Astrocyte of the spinal cord (primary cell): ENCODE results near the gene SFI1.
"Not testable (repeated sequence)": the region's sequence is repeated elsewhere in the genome, so short reads cannot be mapped to it uniquely, and the experiment has no call there.

Experiments
- DNase-seq: peaks from one replicate; pipeline ENCODE4 v3.0.0; 2011; ENCODE audit warnings: low read depth, low spot score
- H3K4me3 ChIP-seq: 2 replicates; pipeline ENCODE4 v1.5.1; 2011; ENCODE audit warnings: low read depth, mild to moderate bottlenecking, low read length, moderate library complexity
- CTCF ChIP-seq: IDR thresholded peaks from 2 replicates; pipeline ENCODE4 v1.5.1; 2012; ENCODE audit warnings: low read depth, mild to moderate bottlenecking, low read length, inconsistent platforms
- in situ Hi-C: cut with HindIII; loops from 2 replicates; pipeline ENCODE4 v1.10.0; 2017; ENCODE audit warnings: low sequenced_read_pairs

Gene SFI1

DNA sequence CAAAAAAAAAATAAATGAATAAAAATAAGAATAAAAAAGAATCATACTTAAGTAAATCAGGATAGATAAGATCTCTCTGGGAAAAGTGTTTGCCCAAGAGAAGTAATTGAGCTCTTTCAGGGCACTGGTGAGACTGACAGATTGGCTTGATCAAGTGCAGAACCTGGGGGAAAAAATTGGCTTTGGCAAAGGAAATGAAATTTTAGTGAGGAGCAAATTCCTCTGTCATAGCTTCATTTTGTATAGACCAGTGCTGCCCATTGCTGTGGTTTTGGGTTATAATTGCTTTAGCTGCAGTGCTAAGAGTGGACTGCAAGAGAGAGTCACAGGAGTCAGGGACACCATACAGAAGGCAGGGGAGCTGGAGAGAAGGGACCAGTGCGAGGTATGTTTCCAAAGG, 35.7 kb downstream of the SFI1 start:
- no peak overlapping the region for H3K4me3 ChIP-seq
- TF ChIP-seq CTCF: no peak
- peak; percentile 6 for DNase-seq
- in situ Hi-C loops: no loop called here

DNA sequence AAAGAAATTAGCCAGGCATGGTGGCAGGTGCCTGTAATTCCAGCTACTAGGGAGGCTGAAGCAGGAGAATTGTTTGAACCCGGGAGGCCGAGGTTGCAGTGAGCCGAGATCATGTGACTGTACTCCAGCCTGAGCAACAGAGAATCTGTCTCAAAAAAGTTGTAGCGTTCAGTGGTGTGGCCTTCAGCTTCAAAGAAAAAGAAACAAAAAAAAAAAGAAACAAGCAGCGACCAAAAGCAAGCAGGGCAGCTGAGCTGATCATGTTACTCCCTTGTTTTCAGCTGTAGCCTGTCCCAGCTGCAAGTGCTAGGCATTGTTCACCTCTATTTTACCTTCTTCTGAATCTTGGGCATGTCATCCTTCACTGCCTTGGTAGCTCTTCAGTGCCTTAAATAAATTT, 37.0 kb downstream of the SFI1 start:
- no peak overlapping the region for H3K4me3 ChIP-seq
- in situ Hi-C loops: no loop called here
- DNase-seq: no peak
- TF ChIP-seq CTCF: no peak

- DNase-seq: no peak
- in situ Hi-C loops: no loop called here
- H3K4me3 ChIP-seq: no peak overlapping the region
- no peak for TF ChIP-seq CTCF
These were observed 40.7 kb downstream of the SFI1 start for GRCh38 chr22:31537019-31537535.

GRCh38 chr22:31538815-31539214, 42.5 kb downstream of the SFI1 start:
- no peak for TF ChIP-seq CTCF
- no peak overlapping the region for H3K4me3 ChIP-seq
- in situ Hi-C loops: no loop called here
- no peak for DNase-seq

DNA sequence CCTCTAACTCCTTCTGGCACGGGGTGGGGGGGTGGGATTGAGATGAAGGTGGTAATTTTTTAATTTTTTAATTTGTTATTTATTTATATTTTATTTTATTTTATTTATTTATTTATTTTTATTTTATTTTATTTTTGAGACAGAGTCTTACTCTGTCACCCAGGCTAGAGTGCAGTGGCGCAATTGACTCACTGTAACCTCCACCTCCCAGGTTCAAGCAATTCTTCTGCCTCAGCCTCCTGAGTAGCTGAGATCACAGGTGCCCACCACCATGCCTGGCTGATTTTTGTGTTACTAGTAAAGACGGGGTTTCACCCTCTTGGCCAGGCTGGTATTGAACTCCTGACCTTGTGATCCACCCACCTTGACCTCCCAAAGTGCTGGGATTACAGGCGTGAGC, 43.8 kb downstream of the SFI1 start:
- H3K4me3 ChIP-seq, DNase-seq, in situ Hi-C loops: not testable (repeated sequence)

DNA sequence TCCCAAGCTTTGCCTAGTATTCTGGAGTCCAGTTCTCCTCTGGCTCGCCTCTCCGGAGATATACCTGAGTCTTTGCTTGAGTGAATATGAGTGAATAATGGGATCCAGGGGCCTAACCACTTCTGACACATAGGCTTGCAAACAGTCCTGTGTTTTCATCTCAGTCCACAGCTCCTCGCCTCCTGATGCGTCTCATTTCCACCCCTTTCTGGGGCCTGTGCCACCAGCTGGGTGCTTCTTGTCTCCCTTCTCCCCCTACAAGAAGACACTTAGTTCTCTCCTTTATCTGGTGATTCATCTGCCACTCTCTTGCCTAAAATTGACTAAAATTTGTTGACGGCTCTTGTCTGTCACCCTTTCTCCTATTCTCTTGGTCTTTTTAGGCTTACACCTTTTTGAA, 44.6 kb downstream of the SFI1 start:
- no peak for DNase-seq
- H3K4me3 ChIP-seq: no peak overlapping the region
- in situ Hi-C loops: no loop called here
- TF ChIP-seq CTCF: no peak

DNA sequence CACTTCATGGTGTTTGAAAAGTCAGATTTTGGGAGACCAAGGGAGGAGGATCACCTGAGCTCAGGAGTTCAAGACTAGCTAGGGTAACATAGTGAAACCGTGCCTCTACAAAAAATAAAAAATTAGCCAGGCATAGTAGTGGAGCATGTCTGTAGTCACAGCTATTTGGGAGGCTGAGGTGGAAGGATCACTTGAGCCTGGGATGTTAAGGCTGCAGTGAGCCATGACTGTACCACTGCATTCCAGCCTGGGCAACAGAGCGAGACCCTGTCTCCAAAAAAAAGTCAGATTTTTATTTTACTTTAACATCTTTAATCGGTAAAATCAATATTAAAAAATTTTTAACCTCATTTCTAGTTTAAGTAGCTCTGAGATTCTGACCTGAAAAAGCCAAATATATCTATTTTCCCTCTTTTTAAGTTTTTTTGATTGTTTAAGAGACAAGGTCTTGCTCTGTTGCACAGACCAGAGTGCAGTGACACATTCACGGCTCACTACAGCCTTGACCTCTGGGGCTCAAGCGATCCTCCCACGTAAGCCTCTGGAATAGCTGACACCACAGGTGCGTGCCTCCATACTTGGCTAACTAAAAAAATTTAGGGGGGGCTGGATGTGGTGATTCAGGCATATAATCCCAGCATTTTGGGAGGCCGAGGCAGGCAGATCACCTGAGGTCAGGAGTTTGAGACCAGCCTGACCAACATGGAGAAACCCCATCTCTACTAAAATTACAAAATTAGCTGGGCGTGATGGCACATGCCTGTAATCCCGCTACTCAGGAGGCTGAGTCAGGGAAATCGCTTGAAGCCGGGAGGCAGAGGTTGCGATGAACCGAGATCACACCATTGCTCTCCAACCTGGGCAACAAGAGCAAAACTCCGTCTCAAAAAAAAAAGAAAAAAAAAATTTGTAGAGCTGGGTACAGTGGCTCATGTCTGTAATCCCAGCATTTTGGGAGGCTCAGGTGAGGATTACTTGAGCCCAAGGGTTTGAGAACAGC, 48.4 kb downstream of the SFI1 start:
- in situ Hi-C loops: no loop called here
- TF ChIP-seq CTCF: no peak
- DNase-seq: no peak
- no peak overlapping the region for H3K4me3 ChIP-seq
